Ovary (tissue), 3 donors: ENCODE data around the gene DSCAML1.

ENCODE experiments used
- POLR2A ChIP-seq: fragments of 450-650 bp; IDR thresholded peaks from one replicate; pipeline ENCODE4 v1.6.1; 2017; ENCODE audit warnings: antibody characterized with exemption, mild to moderate bottlenecking, moderate library complexity
- TF ChIP-seq, protein P1 (sequence below), 3 donors: fragments of 450-650 bp in 2 of 3; fragments of 200-600 bp in 1 of 3; IDR thresholded peaks; one replicate each; pipeline versions ENCODE4 v1.5.1 to v1.8.0; 2016 to 2022; ENCODE audit warnings: antibody characterized with exemption in 3 of 3, mild to moderate bottlenecking in 1 of 3
- donor health status: DM: no; HTN: no; CAD: no.

- TF ChIP-seq, protein P1, sequence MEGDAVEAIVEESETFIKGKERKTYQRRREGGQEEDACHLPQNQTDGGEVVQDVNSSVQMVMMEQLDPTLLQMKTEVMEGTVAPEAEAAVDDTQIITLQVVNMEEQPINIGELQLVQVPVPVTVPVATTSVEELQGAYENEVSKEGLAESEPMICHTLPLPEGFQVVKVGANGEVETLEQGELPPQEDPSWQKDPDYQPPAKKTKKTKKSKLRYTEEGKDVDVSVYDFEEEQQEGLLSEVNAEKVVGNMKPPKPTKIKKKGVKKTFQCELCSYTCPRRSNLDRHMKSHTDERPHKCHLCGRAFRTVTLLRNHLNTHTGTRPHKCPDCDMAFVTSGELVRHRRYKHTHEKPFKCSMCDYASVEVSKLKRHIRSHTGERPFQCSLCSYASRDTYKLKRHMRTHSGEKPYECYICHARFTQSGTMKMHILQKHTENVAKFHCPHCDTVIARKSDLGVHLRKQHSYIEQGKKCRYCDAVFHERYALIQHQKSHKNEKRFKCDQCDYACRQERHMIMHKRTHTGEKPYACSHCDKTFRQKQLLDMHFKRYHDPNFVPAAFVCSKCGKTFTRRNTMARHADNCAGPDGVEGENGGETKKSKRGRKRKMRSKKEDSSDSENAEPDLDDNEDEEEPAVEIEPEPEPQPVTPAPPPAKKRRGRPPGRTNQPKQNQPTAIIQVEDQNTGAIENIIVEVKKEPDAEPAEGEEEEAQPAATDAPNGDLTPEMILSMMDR (IDR thresholded peaks at IDR 0.05): no peak
- TF ChIP-seq POLR2A: no peak
These were observed 276.8 kb downstream of the DSCAML1 start for GRCh38 chr11:117520201-117520600.
